ENCODE data around the gene GGA2.
"Not testable (repeated sequence)": the region's sequence is repeated elsewhere in the genome, so short reads cannot be mapped to it uniquely, and the experiment has no call there.

GGA2 gene

DNA sequence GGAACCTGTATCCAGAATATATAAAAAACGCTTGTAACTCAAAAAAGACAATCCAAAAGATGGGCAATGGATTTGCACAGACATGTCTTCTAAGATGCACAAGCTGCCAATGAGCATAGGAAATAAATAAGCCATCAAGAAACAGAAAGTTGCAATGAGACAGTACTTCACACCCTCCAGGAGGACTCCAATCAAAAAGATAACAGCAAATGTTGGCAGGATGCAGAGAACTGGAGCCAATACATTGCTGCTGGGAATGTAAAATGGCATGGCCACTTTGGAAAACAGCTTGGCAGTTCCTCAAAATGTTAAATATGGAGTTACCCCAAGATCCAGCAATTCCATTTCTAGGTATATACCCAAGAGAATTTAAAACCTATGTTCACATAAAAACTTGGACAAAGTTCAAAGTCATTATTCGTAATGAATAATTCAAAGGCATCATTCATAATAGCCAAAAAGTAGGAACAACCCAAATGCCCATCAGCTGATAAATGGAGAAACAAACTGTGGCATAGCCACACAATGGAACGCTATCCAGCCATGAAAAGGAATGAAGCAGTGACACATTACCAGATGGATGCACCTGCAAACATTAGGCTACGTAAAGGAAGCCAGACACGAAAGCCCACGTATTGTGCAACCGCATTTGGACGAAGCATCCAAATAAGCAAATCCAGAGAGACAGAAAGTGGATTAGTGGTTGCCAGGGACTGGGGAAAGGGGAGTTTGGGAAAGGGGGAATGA lies 25.6 kb downstream of the GGA2 start:
- DNase-seq (ENCODE audit: low read depth) = no peak
- no peak overlapping the region for H3K4me3 ChIP-seq (ENCODE audit: low read depth, low read length)

DNA sequence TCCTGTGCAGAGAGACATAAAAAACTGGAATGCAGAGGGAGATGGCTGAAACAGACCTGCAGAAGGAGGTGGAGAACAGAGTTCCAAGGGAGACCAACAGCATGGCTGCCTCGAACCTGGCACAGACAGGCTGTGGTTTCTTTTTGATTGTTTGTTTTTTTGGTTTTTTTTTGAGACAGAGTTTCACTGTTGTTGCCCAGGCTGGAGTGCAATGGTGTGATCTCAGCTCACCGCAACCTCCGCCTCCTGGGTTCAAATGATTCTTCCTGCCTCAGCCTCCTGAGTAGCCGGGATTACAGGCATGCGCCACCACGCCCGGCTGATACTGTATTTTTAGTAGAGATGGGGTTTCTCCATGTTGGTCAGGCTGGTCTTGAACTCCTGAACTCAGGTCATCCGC lies 26.8 kb downstream of the GGA2 start:
- DNase-seq (ENCODE audit: low read depth); H3K4me3 ChIP-seq (ENCODE audit: low read depth, low read length): not testable (repeated sequence)

DNA sequence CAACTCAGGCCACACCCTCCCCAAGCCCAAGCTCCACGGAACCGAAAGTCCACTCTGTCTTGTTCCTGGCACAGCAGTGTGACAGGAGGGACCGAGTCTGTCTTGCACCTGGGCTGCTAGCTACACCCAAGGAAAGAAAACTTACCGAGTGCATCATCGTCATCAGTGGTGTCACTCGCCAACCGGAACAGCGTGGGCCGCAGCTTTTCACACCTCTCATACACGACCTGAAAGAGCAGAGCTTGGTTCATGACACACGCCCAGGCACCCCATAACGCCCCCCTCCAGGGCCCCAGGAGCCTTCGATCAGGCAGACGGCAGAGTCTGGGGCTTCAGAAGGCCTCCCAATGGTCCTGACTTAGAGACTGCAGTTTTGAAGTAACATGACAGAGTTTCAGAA lies 27.5 kb downstream of the GGA2 start:
- DNase-seq (ENCODE audit: low read depth) = no peak
- no peak overlapping the region for H3K4me3 ChIP-seq (ENCODE audit: low read depth, low read length)

DNA sequence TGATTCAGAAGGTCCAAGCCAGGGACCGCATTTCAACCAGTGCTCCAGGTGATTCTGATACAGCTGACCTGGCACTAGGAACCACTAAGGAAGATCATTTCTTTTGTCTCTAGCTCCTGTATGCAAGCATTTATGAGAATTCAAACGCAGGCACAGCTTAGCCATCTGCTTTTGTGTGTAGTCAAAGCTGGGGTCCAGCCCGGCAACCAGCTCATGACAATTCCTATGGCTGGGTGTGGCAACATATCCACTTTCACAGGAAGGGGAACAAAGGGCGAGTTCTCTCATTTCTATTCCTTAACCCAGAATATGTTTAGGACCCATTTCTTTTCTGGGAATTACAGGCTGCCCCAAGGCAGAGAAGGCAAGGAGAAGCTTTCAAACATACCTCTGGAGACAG lies 30.0 kb downstream of the GGA2 start:
- no peak for DNase-seq (ENCODE audit: low read depth)
- H3K4me3 ChIP-seq (ENCODE audit: low read depth, low read length) = no peak overlapping the region

DNA sequence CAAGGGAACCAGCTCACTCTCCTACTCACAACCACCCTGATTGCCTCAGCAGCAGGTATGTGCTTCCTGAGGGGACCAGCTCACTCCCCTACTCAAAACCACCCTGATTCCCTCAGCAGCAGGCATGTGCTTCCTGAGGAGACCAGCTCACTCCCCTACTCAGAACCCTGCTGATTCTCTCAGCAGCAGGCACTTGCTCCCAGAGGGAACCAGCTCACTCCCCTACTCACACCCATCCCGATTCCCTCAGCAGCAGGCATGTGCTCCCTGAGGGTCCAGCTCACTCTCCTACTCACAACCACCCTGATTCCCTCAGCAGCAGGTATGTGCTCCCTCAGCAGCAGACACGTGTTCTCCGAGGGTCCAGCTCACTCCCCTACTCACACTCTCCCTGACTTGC lies 31.2 kb downstream of the GGA2 start:
- no peak for DNase-seq (ENCODE audit: low read depth)
- no peak overlapping the region for H3K4me3 ChIP-seq (ENCODE audit: low read depth, low read length)

DNA sequence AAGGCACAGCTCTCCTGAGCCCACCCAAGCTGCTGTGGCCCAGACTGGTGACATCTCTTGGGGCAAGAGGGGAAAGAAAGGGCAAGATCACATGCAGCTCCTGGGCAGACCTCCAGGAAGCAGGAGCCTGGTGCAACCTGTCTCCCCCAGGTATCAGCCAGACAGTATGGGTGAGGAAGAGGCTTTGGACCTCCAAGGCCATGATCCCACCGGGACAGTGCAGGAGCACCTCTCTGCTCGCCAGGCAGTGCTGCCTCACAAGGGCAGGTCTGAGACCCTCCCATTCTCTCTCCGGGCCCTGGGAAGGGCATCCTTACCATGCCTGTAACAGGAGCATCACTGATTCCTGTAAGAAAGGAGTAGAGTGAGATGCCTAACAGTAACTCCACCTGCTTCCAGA lies 31.7 kb downstream of the GGA2 start:
- no peak for DNase-seq (ENCODE audit: low read depth)
- no peak overlapping the region for H3K4me3 ChIP-seq (ENCODE audit: low read depth, low read length)

DNA sequence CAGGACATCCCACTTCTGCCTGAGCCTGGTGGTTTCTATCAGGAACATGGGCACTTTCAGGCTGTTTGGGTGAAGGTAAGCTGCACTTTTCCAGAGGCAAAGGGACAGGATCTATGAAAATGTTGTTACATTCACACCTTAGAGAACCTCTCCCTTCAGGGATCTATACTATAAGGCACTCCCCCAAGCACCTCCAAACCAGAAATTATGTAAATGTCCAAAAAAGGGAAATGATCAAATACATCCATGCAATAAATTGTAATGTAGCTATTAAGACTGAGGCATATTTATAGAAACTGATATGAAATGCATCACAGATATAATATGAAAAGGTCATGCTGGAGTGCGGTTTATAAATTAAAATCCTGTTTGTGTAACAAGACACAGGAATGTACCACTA lies 34.0 kb downstream of the GGA2 start:
- no peak overlapping the region for H3K4me3 ChIP-seq (ENCODE audit: low read depth, low read length)
- no peak for DNase-seq (ENCODE audit: low read depth)

DNA sequence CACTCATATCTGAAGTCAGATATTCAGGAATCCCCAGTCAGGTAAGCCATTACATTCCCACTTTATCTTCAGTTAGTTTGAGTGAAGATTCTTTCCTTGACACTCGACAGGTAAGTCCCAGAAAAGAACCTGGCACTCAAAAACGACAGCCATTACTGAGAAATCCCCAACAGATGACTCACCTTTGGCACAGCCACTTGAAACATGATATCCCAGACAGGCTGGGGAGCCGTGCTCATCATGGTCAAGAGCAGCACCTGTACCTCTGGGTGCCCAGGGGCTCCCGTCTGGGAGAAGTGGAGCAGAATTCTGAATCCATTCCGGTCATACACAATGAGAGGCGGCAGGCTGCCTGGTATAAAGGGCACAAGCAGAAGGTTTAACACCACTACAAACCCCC lies 40.5 kb downstream of the GGA2 start:
- no peak overlapping the region for H3K4me3 ChIP-seq (ENCODE audit: low read depth, low read length)
- DNase-seq (ENCODE audit: low read depth) = no peak

DNA sequence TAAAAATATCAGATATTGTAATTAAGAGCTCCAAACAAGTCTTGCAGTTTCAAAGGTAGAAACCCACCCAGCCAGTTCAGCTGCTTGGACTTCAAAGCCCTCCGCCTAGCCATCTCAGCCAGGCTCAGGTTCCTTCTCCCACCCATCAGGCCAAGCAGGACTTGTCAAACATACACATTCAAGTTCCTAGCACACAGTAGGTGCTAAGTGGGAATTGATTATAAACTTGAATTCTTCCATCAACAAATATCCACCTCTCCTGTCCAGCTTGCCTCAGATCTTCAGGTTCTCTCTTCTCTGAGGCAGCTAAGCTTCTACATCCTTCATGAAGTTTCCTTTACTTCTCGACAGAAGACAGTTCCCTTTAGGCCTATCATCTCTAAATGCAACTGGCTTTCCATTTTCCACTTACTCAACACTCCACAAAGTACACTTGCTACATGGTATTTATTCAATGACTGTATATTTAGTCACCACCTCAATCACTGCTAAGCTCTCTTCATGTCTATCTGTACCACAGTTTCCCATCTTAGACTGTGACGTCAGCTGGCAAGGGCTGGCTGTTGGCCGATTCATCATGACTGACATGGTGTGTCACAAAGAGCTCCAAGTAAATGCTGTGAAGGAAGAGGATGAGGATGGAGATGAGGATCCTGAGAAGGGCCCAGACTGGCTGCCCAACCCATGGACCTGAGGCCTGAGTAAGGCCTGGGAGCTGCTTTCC lies 44.0 kb downstream of the GGA2 start:
- peak; percentile 70 for DNase-seq (ENCODE audit: low read depth)

DNA sequence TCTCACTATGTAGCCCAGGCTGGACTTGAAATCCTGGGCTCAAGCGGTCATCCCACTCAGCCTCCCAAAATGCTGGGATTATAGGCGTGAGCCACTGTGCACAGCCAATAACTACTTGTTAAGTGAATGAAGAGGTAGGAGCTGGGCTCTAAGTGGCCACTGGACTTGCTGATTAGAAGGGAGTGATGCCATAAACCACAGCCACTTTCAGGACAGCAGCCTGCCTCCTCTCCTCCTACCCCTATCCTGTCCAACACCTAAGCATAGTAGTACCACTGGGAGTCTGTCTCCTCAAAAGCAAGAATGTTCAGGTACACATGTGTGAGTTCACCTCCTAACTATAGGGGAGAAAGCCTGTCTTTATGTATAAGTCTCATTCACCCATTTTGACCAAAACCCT lies 45.1 kb downstream of the GGA2 start:
- DNase-seq (ENCODE audit: low read depth) = no peak
- H3K4me3 ChIP-seq (ENCODE audit: low read depth, low read length) = no peak overlapping the region

More for the DNA sequence above, 44.0 kb downstream of the GGA2 start:
- no peak overlapping the region for H3K4me3 ChIP-seq (ENCODE audit: low read depth, low read length)

DNA sequence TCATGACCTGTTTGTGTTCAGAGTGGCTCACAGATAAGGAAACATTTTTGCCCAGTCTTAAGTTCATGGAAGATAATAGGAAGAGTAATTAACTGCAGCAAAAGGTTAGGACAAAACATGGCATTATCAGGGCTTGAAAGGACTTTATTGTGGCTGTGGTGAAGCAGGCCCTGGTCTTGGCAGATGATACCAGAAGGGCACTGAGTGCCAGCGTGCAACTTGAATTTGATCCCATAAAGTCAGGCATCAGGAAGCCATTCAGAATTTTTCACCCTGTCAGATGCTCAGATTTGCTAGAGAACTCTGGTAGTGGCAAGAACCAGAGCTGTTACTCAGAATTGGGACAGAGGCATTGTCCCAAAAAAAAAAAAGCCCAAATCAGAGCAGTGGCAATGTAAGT lies 46.1 kb downstream of the GGA2 start:
- no peak overlapping the region for H3K4me3 ChIP-seq (ENCODE audit: low read depth, low read length)
- DNase-seq (ENCODE audit: low read depth) = no peak

DNA sequence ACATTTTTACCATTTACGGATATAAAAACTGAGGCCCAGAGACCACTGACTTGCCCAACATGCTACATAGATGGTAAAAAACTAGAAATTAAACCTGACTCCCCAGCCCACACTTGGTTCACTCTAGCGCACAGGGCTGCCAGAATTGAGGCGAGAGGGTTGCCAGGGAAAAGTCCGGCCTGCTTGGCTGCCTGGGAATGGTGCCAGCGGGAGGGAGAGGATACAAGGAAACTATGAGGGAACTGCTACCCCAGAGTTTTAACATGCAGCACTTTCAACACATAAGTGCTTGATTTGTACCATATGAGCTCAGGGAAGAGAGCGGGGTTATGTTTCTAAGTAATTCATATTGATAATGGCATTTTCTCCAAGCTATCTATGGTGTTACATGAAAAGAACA lies 47.3 kb downstream of the GGA2 start:
- DNase-seq (ENCODE audit: low read depth) = peak; percentile 47
- H3K4me3 ChIP-seq (ENCODE audit: low read depth, low read length) = not testable (repeated sequence)

DNA sequence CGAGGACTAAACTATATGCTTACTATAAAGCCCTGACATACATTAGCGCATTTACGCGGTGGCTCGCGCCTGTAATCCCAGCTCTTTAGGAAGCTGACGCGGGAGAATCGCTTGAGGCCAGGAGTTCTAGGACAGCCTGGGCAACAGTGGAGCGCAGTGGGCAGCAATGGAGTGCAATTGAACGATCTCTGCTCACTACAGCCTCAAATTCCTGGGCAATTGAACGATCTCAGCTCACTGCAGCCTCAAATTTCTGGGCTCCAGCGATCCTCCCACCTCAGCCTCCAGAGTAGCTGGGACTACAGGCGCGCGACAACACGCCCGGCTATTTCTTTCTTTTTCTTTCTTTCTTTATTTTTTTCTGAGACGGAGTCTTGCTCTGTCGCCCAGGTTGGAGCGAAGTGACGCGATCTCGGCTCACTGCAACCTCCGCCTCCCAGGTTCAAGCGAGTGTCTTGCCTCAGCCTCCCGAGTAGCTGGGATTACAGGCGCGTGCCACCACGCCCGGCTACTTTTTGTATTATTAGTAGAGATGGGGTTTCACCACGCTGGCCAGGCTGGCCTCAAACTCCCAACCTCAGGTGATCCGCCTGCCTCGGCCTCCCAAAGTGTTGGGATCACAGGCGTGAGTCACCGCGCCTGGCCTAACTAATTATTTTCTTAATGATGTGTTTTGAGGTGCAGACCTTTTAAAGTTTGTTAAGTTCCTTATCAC lies 56.8 kb downstream of the GGA2 start:
- peak overlapping the region; percentile 81 for H3K4me3 ChIP-seq (ENCODE audit: low read depth, low read length)
- no peak for DNase-seq (ENCODE audit: low read depth)

DNA sequence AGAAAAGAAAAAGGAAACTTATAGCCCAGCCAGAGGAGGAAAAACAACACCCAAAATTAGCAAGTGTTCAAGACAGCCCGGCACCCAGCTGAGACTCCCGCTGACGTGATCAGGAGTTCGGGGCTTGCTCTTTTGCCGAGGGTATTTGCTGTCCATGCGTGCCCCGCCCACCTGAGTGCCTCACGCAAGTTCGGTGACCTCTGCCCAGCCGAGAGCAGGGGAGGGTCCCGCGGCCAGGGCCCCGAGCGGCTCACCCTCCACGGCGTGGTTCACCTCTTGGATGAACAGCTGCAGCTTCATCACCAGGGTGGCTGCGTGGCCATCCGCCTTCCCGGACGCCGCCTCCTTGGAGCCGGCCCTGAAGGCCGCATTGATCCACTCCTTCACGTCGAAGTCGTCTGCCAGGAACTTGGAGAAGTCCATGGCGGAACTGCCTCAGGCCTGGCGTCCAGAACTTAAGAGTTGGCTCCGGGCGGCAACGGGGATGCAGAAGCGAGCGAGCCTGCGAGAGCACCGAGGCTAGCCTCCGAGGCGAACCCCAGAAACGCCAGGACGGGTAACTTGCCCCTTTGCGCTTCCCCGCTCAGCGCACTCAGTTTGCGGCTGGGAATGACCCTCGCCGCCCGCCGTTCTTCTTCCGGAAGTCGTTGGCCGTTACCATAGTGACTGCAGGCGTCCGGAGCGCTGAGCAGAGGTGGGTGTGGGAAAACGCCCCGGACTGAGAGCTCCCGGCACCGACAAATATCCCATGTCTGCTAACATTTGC lies 57.5 kb downstream of the GGA2 start, which contains the start of gene COG7:
COG7 (minus strand) TSS at position 618 of the 766 bp plus-strand sequence; CDS start at position 423, 195 bp downstream.
- peak; percentile 61 for DNase-seq (ENCODE audit: low read depth)
- H3K4me3 ChIP-seq (ENCODE audit: low read depth, low read length) = peak within 1 kb of the TSS; percentile 81

DNA sequence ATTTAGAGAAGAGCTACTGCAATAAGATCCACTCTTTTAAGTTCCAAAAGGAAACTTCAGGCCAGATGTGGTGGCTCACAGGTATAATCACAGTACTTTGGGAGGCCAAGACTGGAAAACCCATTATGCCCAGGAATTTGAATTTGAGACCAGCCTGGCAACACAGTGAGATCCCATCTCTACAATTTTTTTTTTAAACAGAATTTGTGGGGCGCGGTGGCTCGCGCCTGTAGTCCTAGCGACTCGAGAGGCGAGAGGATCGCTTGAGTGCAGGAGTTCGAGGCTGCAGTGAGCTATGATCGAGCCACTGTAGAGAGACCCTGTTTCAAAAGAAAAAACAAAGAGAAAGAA lies 58.1 kb downstream of the GGA2 start:
- peak overlapping the region; percentile 81 for H3K4me3 ChIP-seq (ENCODE audit: low read depth, low read length)
- DNase-seq (ENCODE audit: low read depth) = no peak

DNA sequence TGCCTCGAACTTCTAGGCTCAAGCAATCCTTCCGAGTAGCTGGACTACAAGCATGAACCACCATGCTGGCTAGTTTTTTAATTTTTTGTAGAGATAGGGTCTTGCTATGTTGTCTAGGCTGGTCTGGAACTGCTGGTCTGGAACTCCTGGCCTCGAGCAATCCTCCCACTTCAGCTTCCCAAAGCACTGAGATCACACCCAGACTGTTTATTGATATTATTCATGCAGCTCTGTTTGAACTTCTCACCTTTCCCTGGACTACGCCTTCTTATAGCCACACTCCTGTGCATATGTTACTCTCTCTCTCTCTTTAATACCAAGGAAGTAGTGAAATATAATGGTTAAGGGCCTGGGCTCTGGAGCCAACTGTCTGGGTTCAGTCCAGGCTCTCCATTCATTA lies 61.9 kb downstream of the GGA2 start:
- DNase-seq (ENCODE audit: low read depth) = no peak
- H3K4me3 ChIP-seq (ENCODE audit: low read depth, low read length) = no peak overlapping the region

DNA sequence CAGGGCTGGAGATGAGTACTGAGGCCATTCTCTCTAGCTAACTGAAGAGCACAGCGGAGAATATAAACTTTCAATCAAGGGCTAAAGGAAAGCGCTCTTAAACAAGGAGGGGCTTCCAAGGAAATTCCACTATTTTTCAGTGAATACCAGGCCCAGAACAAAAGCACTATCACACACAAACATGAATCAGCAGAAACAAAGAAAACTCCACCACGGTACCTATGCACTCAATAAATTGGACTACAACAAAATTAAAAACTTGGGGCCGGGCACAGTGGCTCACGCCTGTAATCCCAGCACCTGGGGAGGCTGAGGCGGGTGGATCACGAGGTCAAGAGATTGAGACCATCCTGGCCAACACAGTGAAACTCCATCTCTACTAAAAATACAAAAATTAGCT lies 72.8 kb downstream of the GGA2 start:
- DNase-seq (ENCODE audit: low read depth); H3K4me3 ChIP-seq (ENCODE audit: low read depth, low read length): not testable (repeated sequence)

DNA sequence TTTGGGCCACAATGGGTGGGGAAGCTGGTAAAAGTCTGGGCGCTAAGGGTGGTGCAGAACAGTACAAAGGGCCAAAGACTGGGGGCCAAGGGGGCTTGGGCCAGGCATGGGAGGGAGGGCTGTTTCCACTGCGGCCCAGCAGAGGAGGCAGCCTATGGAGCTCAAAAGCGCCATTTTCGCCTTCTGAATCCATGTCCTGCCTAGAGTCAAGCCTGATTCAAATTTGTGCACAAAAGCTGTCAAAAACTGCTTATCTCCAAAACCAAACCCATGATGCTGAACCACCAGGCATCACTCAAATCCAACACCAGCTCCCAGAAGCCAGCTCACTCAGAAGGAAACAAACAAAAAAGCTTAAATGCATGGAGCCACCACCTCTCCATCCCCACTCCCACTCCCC lies 73.3 kb downstream of the GGA2 start:
- H3K4me3 ChIP-seq (ENCODE audit: low read depth, low read length) = no peak overlapping the region
- DNase-seq (ENCODE audit: low read depth) = no peak

DNA sequence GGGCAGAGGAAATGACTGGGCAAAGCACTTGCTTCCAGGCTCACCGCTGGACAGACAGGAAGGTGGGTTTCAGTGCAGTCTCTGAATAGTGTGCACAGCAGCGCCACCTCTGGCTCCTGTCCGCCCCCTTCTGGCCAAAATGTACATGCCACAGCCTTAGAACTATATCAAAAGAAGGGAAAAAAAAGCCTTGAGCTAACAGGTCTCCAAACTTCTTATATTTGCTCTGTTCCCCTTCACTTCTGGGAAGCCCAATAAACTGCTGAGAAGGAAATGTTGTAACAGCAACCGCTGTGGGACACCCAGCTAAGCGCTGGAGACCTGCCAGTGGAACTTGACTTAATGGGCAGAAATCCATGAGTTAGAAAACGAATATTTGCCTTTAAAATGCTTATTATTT lies 74.8 kb downstream of the GGA2 start:
- peak; percentile 10 for DNase-seq (ENCODE audit: low read depth)
- no peak overlapping the region for H3K4me3 ChIP-seq (ENCODE audit: low read depth, low read length)

DNA sequence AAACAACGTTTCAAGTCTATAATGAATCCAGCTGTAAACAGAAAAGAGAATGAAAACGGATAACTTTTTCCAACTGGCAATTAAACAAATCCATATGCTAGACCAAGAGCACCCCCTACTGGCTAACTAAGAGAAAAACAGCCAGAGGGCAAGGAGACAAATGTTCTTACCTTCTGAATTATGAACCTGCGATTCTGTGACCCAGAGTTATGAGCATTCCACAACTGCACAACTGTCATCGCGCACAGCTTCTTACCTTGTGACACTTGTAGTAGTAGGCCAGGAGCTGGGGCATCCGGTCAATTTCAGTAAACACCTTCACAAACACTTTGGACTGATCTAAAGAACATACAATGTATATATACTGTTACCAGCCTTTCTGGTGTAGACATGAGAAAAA lies 75.9 kb downstream of the GGA2 start:
- DNase-seq (ENCODE audit: low read depth) = peak; percentile 26

More for the DNA sequence above, 75.9 kb downstream of the GGA2 start:
- no peak overlapping the region for H3K4me3 ChIP-seq (ENCODE audit: low read depth, low read length)

All from skeletal muscle cell (primary cell).